HG03342 (cell line): Measurements from ENCODE around the gene PTDSS2.
A peak's percentile ranks its signal among the peaks of the same experiment; 100 is the strongest.

Source experiments
- ATAC-seq: cut with Tn5 transposase; IDR thresholded peaks from one replicate; pipeline ENCODE4 v1.9.1; 2021; ENCODE audit warnings: mild to moderate bottlenecking, moderate library complexity; ENCODE audit not compliant: unreplicated experiment

Gene PTDSS2

GRCh38 chr11:445765-446588, 4.1 kb upstream of the PTDSS2 start:
- no peak for ATAC-seq

GRCh38 chr11:446891-447290, 3.2 kb upstream of the PTDSS2 start:
- ATAC-seq = no peak

GRCh38 chr11:447923-448731, 2.0 kb upstream of the PTDSS2 start:
- ATAC-seq = peak; percentile 50

- ATAC-seq = no peak
Measured at GRCh38 chr11:450809-451451, 851 bp downstream of the PTDSS2 start.

GRCh38 chr11:451738-452137, 1.7 kb downstream of the PTDSS2 start:
- ATAC-seq = no peak

- ATAC-seq = no peak
Measured at GRCh38 chr11:452203-452744, 2.2 kb downstream of the PTDSS2 start.

GRCh38 chr11:452916-453527, 2.9 kb downstream of the PTDSS2 start:
- no peak for ATAC-seq

GRCh38 chr11:453564-453963, 3.5 kb downstream of the PTDSS2 start:
- no peak for ATAC-seq

- no peak for ATAC-seq
Measured at GRCh38 chr11:454043-454442, 4.0 kb downstream of the PTDSS2 start.

GRCh38 chr11:454801-455565, 4.9 kb downstream of the PTDSS2 start:
- ATAC-seq = no peak

GRCh38 chr11:455566-456147, 5.6 kb downstream of the PTDSS2 start:
- ATAC-seq = no peak

- ATAC-seq = no peak
Measured at GRCh38 chr11:456533-456932, 6.5 kb downstream of the PTDSS2 start.

GRCh38 chr11:457111-457760, 7.2 kb downstream of the PTDSS2 start:
- no peak for ATAC-seq

- no peak for ATAC-seq
Measured at GRCh38 chr11:459511-460220, 9.6 kb downstream of the PTDSS2 start.

- ATAC-seq = no peak
Measured at GRCh38 chr11:460331-461199, 10.5 kb downstream of the PTDSS2 start.

- no peak for ATAC-seq
Measured at GRCh38 chr11:461626-462025, 11.5 kb downstream of the PTDSS2 start.

- ATAC-seq = no peak
Measured at GRCh38 chr11:462107-462890, 12.2 kb downstream of the PTDSS2 start.
